OCI-LY7 (cell line): Measurements from ENCODE around the gene OPRM1.

Experiments
- EZH2phosphoT487 ChIP-seq: fragments of 200-600 bp; sonication (generic); IDR thresholded peaks from 2 replicates; pipeline ENCODE4 v1.6.1; 2018; ENCODE audit warnings: low read depth, borderline replicate concordance, mild to moderate bottlenecking, mixed run types, antibody characterized with exemption, low read length, moderate library complexity, mixed read lengths
- TF ChIP-seq, protein P1 (sequence below): fragments of 200-600 bp; sonication (generic); conservative IDR thresholded peaks from 2 replicates; pipeline ENCODE4 v1.5.1; 2014; ENCODE audit warnings: mild to moderate bottlenecking, antibody characterized with exemption, low read length, moderate library complexity, mixed read lengths

DNA sequence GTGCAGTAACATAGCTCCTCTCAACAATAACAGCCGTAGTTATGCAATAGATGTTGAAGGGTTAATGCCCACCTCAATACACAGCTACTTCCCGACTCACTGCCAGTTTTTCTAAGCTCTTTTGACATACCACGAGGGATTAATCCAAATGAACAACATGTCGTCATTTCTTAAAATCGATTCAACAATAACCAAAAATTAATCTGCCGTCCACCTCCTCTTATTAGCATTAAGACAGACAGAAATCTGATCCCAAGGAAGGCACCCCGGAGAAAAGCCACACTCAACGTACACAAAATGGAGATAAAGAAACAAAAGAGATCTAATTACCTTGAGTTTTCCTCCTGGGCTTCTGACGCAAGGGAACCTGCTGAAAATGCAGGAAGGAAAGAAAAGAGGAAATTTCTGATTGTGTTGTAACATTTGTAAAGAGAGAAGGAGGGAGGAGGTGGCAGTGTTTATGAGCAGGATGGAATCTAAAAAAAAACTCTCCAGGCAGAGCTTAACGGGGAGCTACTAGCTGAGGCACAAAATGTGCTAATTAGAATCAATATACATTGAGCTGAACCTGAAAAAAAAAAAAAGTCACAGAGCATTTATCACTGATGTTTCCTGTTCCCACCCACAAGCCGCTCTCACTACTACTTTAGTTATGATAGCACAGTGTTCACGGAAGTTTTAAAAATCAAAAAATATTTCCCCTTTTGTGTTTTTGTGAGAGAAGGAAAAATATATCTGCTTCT lies 208.2 kb downstream of the OPRM1 start:
- TF ChIP-seq, protein P1, sequence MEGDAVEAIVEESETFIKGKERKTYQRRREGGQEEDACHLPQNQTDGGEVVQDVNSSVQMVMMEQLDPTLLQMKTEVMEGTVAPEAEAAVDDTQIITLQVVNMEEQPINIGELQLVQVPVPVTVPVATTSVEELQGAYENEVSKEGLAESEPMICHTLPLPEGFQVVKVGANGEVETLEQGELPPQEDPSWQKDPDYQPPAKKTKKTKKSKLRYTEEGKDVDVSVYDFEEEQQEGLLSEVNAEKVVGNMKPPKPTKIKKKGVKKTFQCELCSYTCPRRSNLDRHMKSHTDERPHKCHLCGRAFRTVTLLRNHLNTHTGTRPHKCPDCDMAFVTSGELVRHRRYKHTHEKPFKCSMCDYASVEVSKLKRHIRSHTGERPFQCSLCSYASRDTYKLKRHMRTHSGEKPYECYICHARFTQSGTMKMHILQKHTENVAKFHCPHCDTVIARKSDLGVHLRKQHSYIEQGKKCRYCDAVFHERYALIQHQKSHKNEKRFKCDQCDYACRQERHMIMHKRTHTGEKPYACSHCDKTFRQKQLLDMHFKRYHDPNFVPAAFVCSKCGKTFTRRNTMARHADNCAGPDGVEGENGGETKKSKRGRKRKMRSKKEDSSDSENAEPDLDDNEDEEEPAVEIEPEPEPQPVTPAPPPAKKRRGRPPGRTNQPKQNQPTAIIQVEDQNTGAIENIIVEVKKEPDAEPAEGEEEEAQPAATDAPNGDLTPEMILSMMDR = no peak
- TF ChIP-seq EZH2phosphoT487 = no peak
